ENCODE data around the gene HIVEP1.
A peak's percentile ranks its signal among the peaks of the same experiment; 100 is the strongest.

Gene HIVEP1

GRCh38 chr6:12064538-12065071 is 52.5 kb downstream of the HIVEP1 start:
- H4K20me1 ChIP-seq (ENCODE audit: insufficient read depth, low read length) = peaks cover 12% of the 10 kb centered on the region; the same call in 1 of the 2 replicates
- peaks cover 36% of the 10 kb centered on the region for H3K79me2 ChIP-seq (ENCODE audit: low read length)
- H3K36me3 ChIP-seq (replicated peaks; ENCODE audit: low read depth, low read length) = no peaks in the 10 kb centered on the region
- no peak overlapping the region for H3K4me3 ChIP-seq (ENCODE audit: low read length)
- H3K27ac ChIP-seq (ENCODE audit: low read length) = no peak overlapping the region
- no peaks in the 10 kb centered on the region for H3K27me3 ChIP-seq (ENCODE audit: low read depth, low read length)
- no peak overlapping the region for H3K9ac ChIP-seq (ENCODE audit: low read length)
- no peak overlapping the region for H2AFZ ChIP-seq (ENCODE audit: low read depth, low read length)
- H3K9me3 ChIP-seq (ENCODE audit: insufficient read depth, low read length) = no peaks in the 10 kb centered on the region
- TF ChIP-seq EZH2phosphoT487 (IDR thresholded peaks at IDR 0.05; ENCODE audit: low read depth) (no peak), CTCF (IDR thresholded peaks at IDR 0.05; ENCODE audit: low read depth, low read length) (no peak)
- H3K4me2 ChIP-seq (ENCODE audit: low read length) = peak overlapping the region; percentile 70
- peaks cover 52% of the 10 kb centered on the region for H3K4me1 ChIP-seq (ENCODE audit: low read length)

DNA sequence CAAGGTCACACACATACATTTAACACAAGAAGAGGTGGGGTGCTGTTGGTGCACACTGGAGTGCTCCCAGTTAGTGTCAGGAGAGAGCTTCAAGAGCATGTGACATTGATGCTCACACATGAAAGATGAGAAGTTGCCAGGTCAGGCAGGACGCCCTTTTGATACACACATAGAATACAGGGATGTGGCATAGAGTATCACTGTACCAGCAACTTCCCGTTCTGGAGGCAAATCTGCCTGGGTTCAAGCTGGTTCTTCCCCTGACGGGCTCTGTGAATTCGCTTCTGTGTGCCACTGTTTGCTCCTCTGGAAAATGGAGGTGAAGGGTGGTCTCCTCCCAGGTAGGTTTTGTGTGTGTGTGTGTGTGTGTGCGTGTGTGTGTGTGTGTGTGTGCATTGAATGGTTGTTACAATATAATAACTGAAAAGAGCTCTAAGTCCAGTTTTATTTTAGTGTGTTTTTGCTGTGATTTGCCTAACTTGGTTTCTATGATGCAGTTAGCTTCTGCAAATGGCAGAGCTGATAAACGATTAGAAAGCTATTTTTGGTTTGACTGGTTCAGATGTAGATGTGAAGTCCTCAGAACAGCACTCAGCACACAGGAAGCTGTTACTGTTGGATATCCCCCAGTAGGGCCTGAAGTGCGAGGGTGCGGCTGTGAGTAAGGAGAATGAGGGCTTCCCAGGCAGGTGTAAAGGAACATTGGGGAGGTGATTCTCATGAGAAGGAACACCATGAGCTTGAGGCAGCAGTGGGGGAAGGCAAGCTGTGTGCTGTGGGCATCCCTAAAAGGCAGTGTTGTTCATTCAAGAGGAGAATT is 53.4 kb downstream of the HIVEP1 start:
- TF ChIP-seq EZH2phosphoT487 (IDR thresholded peaks at IDR 0.05; ENCODE audit: low read depth) (no peak), CTCF (IDR thresholded peaks at IDR 0.05; ENCODE audit: low read depth, low read length) (no peak)
- H2AFZ ChIP-seq (ENCODE audit: low read depth, low read length) = no peak overlapping the region
- H4K20me1 ChIP-seq (ENCODE audit: insufficient read depth, low read length) = peaks cover 12% of the 10 kb centered on the region; the same call in 1 of the 2 replicates
- no peak overlapping the region for H3K9ac ChIP-seq (ENCODE audit: low read length)
- H3K4me1 ChIP-seq (ENCODE audit: low read length) = peaks cover 45% of the 10 kb centered on the region
- H3K9me3 ChIP-seq (ENCODE audit: insufficient read depth, low read length) = no peaks in the 10 kb centered on the region
- H3K79me2 ChIP-seq (ENCODE audit: low read length) = peaks cover 35% of the 10 kb centered on the region
- peak overlapping the region; percentile 70 for H3K4me2 ChIP-seq (ENCODE audit: low read length)
- no peaks in the 10 kb centered on the region for H3K36me3 ChIP-seq (replicated peaks; ENCODE audit: low read depth, low read length)
- peak overlapping the region; percentile 24; the same call in 1 of the 2 replicates for H3K27ac ChIP-seq (ENCODE audit: low read length)
- H3K27me3 ChIP-seq (ENCODE audit: low read depth, low read length) = no peaks in the 10 kb centered on the region
- peak overlapping the region; percentile 41 for H3K4me3 ChIP-seq (ENCODE audit: low read length)

DNA sequence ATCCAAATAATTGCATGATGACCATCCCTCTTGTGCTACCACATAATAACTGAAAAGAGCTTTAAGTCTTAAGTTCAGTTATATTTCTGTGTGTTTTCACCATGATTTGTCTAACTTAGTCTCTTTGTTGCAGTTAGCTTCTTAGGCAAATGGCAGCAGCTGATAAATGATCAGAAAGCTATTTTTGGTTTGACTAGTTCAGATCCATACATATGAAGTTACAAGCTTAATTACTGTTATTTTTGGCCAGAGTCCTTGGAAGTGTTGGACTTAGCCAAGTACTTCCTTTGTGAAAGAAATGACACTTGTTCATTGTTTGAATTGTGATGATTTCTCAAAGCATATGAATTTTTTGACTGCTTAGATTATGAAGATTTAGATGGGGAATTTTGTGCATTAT is 54.2 kb downstream of the HIVEP1 start:
- no peaks in the 10 kb centered on the region for H3K9me3 ChIP-seq (ENCODE audit: insufficient read depth, low read length)
- no peaks in the 10 kb centered on the region for H3K27me3 ChIP-seq (ENCODE audit: low read depth, low read length)
- peaks cover 12% of the 10 kb centered on the region; the same call in 1 of the 2 replicates for H4K20me1 ChIP-seq (ENCODE audit: insufficient read depth, low read length)
- no peaks in the 10 kb centered on the region for H3K36me3 ChIP-seq (replicated peaks; ENCODE audit: low read depth, low read length)
- peak overlapping the region; percentile 41 for H3K4me3 ChIP-seq (ENCODE audit: low read length)
- no peak overlapping the region for H3K9ac ChIP-seq (ENCODE audit: low read length)
- peak overlapping the region; percentile 24; the same call in 1 of the 2 replicates for H3K27ac ChIP-seq (ENCODE audit: low read length)
- H3K4me2 ChIP-seq (ENCODE audit: low read length) = peak overlapping the region; percentile 70
- TF ChIP-seq EZH2phosphoT487 (IDR thresholded peaks at IDR 0.05; ENCODE audit: low read depth) = no peak
- no peak for TF ChIP-seq CTCF (IDR thresholded peaks at IDR 0.05; ENCODE audit: low read depth, low read length)
- H3K4me1 ChIP-seq (ENCODE audit: low read length) = peaks cover 39% of the 10 kb centered on the region
- H3K79me2 ChIP-seq (ENCODE audit: low read length) = peaks cover 33% of the 10 kb centered on the region
- H2AFZ ChIP-seq (ENCODE audit: low read depth, low read length) = no peak overlapping the region

- Histone ChIP-seq H3K36me3 (replicated peaks; ENCODE audit: low read depth, low read length) (no peaks in the 10 kb centered on the region), H4K20me1 (ENCODE audit: insufficient read depth, low read length) (peaks cover 12% of the 10 kb centered on the region; the same call in 1 of the 2 replicates), H3K79me2 (ENCODE audit: low read length) (peaks cover 30% of the 10 kb centered on the region), H3K4me3 (ENCODE audit: low read length) (no peak overlapping the region), H3K4me1 (ENCODE audit: low read length) (peaks cover 25% of the 10 kb centered on the region), H3K27me3 (ENCODE audit: low read depth, low read length) (no peaks in the 10 kb centered on the region), H3K9me3 (ENCODE audit: insufficient read depth, low read length) (no peaks in the 10 kb centered on the region), H2AFZ (ENCODE audit: low read depth, low read length) (no peak overlapping the region), H3K4me2 (ENCODE audit: low read length) (no peak overlapping the region), H3K9ac (ENCODE audit: low read length) (no peak overlapping the region), H3K27ac (ENCODE audit: low read length) (no peak overlapping the region)
- TF ChIP-seq CTCF (IDR thresholded peaks at IDR 0.05; ENCODE audit: low read depth, low read length) (no peak), EZH2phosphoT487 (IDR thresholded peaks at IDR 0.05; ENCODE audit: low read depth) (no peak)
These were observed 56.9 kb downstream of the HIVEP1 start for GRCh38 chr6:12068899-12069557.
